Peyer's patch (tissue), 4 donors: ENCODE measurements around the gene HOTAIR.

Experiments used
- CTCF ChIP-seq, 6 experiments: fragments of 450-650 bp in 4 of 6; fragments of 200-600 bp in 2 of 6; sonication (generic) in 1 of 6; IDR thresholded peaks; one replicate each; pipeline ENCODE4 v1.5.1; 2017 to 2019; ENCODE audit warnings: antibody characterized with exemption in 6 of 6, mild to moderate bottlenecking in 3 of 6, moderate library complexity in 1 of 6
- POLR2A ChIP-seq, 2 donors: fragments of 450-650 bp; IDR thresholded peaks; one replicate each; pipeline ENCODE4 v1.5.1; 2017; ENCODE audit warnings: antibody characterized with exemption in 2 of 2, mild to moderate bottlenecking in 2 of 2, moderate library complexity in 2 of 2

- no peak for TF ChIP-seq POLR2A (IDR thresholded peaks at IDR 0.05)
- no peak for TF ChIP-seq CTCF (IDR thresholded peaks at IDR 0.05)
Observed at GRCh38 chr12:53980104-53980801, 5.5 kb upstream of the HOTAIR start.
